ENCODE data around the gene SMIM29. TPM values are rescaled to one million over a fixed set of nuclear protein-coding genes. Genes with fewer than 3 reads are reported as not detected.

SMIM29 gene
- total and polyA plus RNA-seq, 11 donors: 18.4 to 50.4 (median 31.3) TPM

- no peak for TF ChIP-seq POLR2A (IDR thresholded peaks at IDR 0.05)
- no peak for TF ChIP-seq CTCF (IDR thresholded peaks at IDR 0.05)
- H3K4me3 ChIP-seq: peak overlapping the region in 11 of 12 donors; percentile 11 to 68 (median 59)
- H3K27me3 ChIP-seq: no peaks in the 10 kb centered on the region
- H3K9me3 ChIP-seq: no peaks in the 10 kb centered on the region
- ATAC-seq: no peak
- H3K27ac ChIP-seq: no peak overlapping the region
- no peak for DNase-seq
- WGBS, 4 donors: 63 to 84% (median 68%) methylated on average over 8 to 10 of the region's 10 CpGs
- H3K4me1 ChIP-seq: peaks cover 0 to 11% (median 5%) of the 10 kb centered on the region in 12 donors
- intact Hi-C loops (cut with DNase I): loop anchor here (1.0 to 10.0 kb wide), 13 partner anchors 35 to 412 kb away; partner anchors contain the start of genes SMIM29 (in 5 of the 10) and HMGA1 (in 1 of the 10)
- H3K36me3 ChIP-seq: no peaks in the 10 kb centered on the region
These were observed 52.0 kb downstream of the SMIM29 start for GRCh38 chr6:34196833-34197195.

Small RNA genes lying within 50 kb of the gene (microRNA-seq; reads per million reads assigned to microRNA genes)
- 0 reads per million in 4 donors for gene MIR6835

Other genes starting within 250 kb of the SMIM29 start
- under 1 TPM in 1 of 9 donors, not detected in 8; 0.20 TPM for gene GRM4, start 102.9 kb downstream of the SMIM29 start, total RNA-seq
- not detected for gene GRM4, start 102.9 kb downstream of the SMIM29 start, polyA plus RNA-seq
- 10 to 100 TPM; 36.4 to 71.5 (median 44.8) TPM for gene HMGA1, start 12.1 kb downstream of the SMIM29 start, total RNA-seq
- 10 to 100 TPM; 23.0 to 76.1 TPM for gene HMGA1, start 12.1 kb downstream of the SMIM29 start, polyA plus RNA-seq
- 10 to 100 TPM; 29.6 to 68.4 (median 54.9) TPM for gene NUDT3, start 143.7 kb upstream of the SMIM29 start, total RNA-seq
- gene NUDT3, start 143.7 kb upstream of the SMIM29 start, polyA plus RNA-seq: 10 to 100 TPM; 15.9 to 22.4 TPM
- 1,000 to 10,000 TPM in 1 of 9 donors, 100 to 1,000 TPM in 8; 504 to 1,180 (median 746) TPM for gene RPS10, start 177.1 kb upstream of the SMIM29 start, total RNA-seq
- 1,000 to 10,000 TPM; 1,028 to 2,277 TPM for gene RPS10, start 177.1 kb upstream of the SMIM29 start, polyA plus RNA-seq
- gene PACSIN1, start 217.1 kb upstream of the SMIM29 start, total RNA-seq: 10 to 100 TPM in 1 of 9 donors, 1 to 10 TPM in 8; 2.6 to 10.9 (median 6.0) TPM
- gene PACSIN1, start 217.1 kb upstream of the SMIM29 start, polyA plus RNA-seq: 10 to 100 TPM in 1 of 2 donors, 1 to 10 TPM in 1; 1.6 to 12.7 TPM